SK-N-MC (cell line): Measurements from ENCODE around the gene DCDC2.
"Not testable (repeated sequence)": the region's sequence is repeated elsewhere in the genome, so short reads cannot be mapped to it uniquely, and the experiment has no call there.

Experiments used
- DNase-seq: peaks from one replicate; pipeline ENCODE4 v3.0.0-alpha.2; 2011; ENCODE audit warnings: low read depth, low spot score
- H3K27ac ChIP-seq: fragments of 200-600 bp; sonication (generic); 2 replicates; pipeline ENCODE4 v1.5.1; 2016; ENCODE audit warnings: mixed run types
- H3K36me3 ChIP-seq: fragments of 200-600 bp; sonication (generic); 2 replicates; pipeline ENCODE4 v1.6.1; 2017; ENCODE audit warnings: antibody characterized with exemption, low read length, mixed read lengths; ENCODE audit not compliant: insufficient read depth
- H3K4me3 ChIP-seq: fragments of 200-600 bp; sonication (generic); 2 replicates; pipeline ENCODE4 v1.5.1; 2016
- H3K9ac ChIP-seq: fragments of 200-600 bp; sonication (generic); 2 replicates; pipeline ENCODE4 v1.8.0; 2017; ENCODE audit warnings: mixed run types, mixed read lengths; ENCODE audit not compliant: insufficient read length
- H3K9me3 ChIP-seq: fragments of 200-600 bp; sonication (generic); 2 replicates; pipeline ENCODE4 v1.6.1; 2017; ENCODE audit warnings: low read depth, mild to moderate bottlenecking, antibody characterized with exemption, low read length, moderate library complexity, mixed read lengths
- EZH2 ChIP-seq: fragments of 200-600 bp; sonication (generic); IDR thresholded peaks from one replicate; pipeline ENCODE4 v1.6.1; 2017; ENCODE audit warnings: antibody characterized with exemption
- FOXP2 ChIP-seq: optimal IDR thresholded peaks from 2 replicates; pipeline ENCODE3; 2011; ENCODE audit warnings: mild to moderate bottlenecking, moderate library complexity; ENCODE audit not compliant: insufficient read depth; ENCODE audit errors: extremely low read length, control extremely low read depth
- POLR2AphosphoS5 ChIP-seq: IDR thresholded peaks from 2 replicates; pipeline ENCODE4 v1.6.1; 2012; ENCODE audit warnings: mild to moderate bottlenecking, low read depth, low read length, borderline replicate concordance

Gene DCDC2

GRCh38 chr6:24149296-24149695, 208.6 kb downstream of the DCDC2 start:
- no peaks in the 10 kb centered on the region for H3K9me3 ChIP-seq
- H3K27ac ChIP-seq, result no peak overlapping the region
- H3K4me3 ChIP-seq, result no peak overlapping the region
- no peak overlapping the region for H3K9ac ChIP-seq
- H3K36me3 ChIP-seq, result no peaks in the 10 kb centered on the region
- no peak for DNase-seq
- TF ChIP-seq POLR2AphosphoS5 (no peak), FOXP2 (no peak), EZH2 (no peak)

- no peak overlapping the region for H3K27ac ChIP-seq
- no peak overlapping the region for H3K4me3 ChIP-seq
- DNase-seq, result no peak
- no peaks in the 10 kb centered on the region for H3K9me3 ChIP-seq
- no peak for TF ChIP-seq POLR2AphosphoS5
- no peak for TF ChIP-seq EZH2
- TF ChIP-seq FOXP2, result no peak
- H3K9ac ChIP-seq, result no peak overlapping the region
- no peaks in the 10 kb centered on the region for H3K36me3 ChIP-seq
Observed at GRCh38 chr6:24148684-24149083, 209.2 kb downstream of the DCDC2 start.

GRCh38 chr6:24148154-24148570, 209.7 kb downstream of the DCDC2 start:
- TF ChIP-seq POLR2AphosphoS5, result no peak
- DNase-seq, result no peak
- Histone ChIP-seq H3K9me3 (no peaks in the 10 kb centered on the region), H3K9ac (no peak overlapping the region), H3K4me3 (no peak overlapping the region), H3K36me3 (no peaks in the 10 kb centered on the region), H3K27ac (no peak overlapping the region)

- Histone ChIP-seq H3K9ac (no peak overlapping the region), H3K36me3 (no peaks in the 10 kb centered on the region), H3K9me3 (no peaks in the 10 kb centered on the region), H3K27ac (no peak overlapping the region), H3K4me3 (no peak overlapping the region)
- DNase-seq, result no peak
- TF ChIP-seq FOXP2, result no peak
- TF ChIP-seq EZH2, result no peak
- TF ChIP-seq POLR2AphosphoS5, result no peak
Observed at GRCh38 chr6:24147511-24148153, 210.2 kb downstream of the DCDC2 start.

- Histone ChIP-seq H3K36me3 (no peaks in the 10 kb centered on the region), H3K4me3 (no peak overlapping the region), H3K27ac (no peak overlapping the region), H3K9me3 (no peaks in the 10 kb centered on the region), H3K9ac (no peak overlapping the region)
- DNase-seq, result no peak
- no peak for TF ChIP-seq EZH2
- TF ChIP-seq POLR2AphosphoS5, result no peak
- TF ChIP-seq FOXP2, result no peak
Observed at GRCh38 chr6:24146871-24147270, 211.0 kb downstream of the DCDC2 start.

- Histone ChIP-seq H3K9me3 (no peaks in the 10 kb centered on the region), H3K4me3 (no peak overlapping the region), H3K9ac (no peak overlapping the region), H3K27ac (no peak overlapping the region), H3K36me3 (no peaks in the 10 kb centered on the region)
- no peak for DNase-seq
- no peak for TF ChIP-seq EZH2
- no peak for TF ChIP-seq FOXP2
Observed at GRCh38 chr6:24145690-24146131, 212.1 kb downstream of the DCDC2 start.

- H3K9ac ChIP-seq, result not testable (repeated sequence)
Observed at GRCh38 chr6:24142733-24143132, 215.1 kb downstream of the DCDC2 start.

GRCh38 chr6:24140591-24140990, 217.3 kb downstream of the DCDC2 start:
- Histone ChIP-seq H3K36me3 (no peaks in the 10 kb centered on the region), H3K27ac (no peak overlapping the region), H3K9ac (no peak overlapping the region), H3K4me3 (no peak overlapping the region), H3K9me3 (no peaks in the 10 kb centered on the region)
- DNase-seq, result no peak
- TF ChIP-seq FOXP2 (no peak), POLR2AphosphoS5 (no peak), EZH2 (no peak)

More at GRCh38 chr6:24142733-24143132, 215.1 kb downstream of the DCDC2 start:
- H3K9me3 ChIP-seq, H3K27ac ChIP-seq, H3K4me3 ChIP-seq, DNase-seq, H3K36me3 ChIP-seq: not testable (repeated sequence)

GRCh38 chr6:24139639-24140038, 218.2 kb downstream of the DCDC2 start:
- Histone ChIP-seq H3K36me3 (no peaks in the 10 kb centered on the region), H3K9me3 (no peaks in the 10 kb centered on the region), H3K4me3 (no peak overlapping the region), H3K27ac (no peak overlapping the region), H3K9ac (no peak overlapping the region)
- TF ChIP-seq POLR2AphosphoS5, result no peak
- TF ChIP-seq EZH2, result no peak
- TF ChIP-seq FOXP2, result no peak
- DNase-seq, result no peak
